KBM-7 (cell line): ENCODE data around the gene ZNF444.

Source experiments
- DNase-seq: peaks from one replicate; pipeline ENCODE4 v3.0.0-alpha.2; 2015
- in situ Hi-C: fragments of 300-500 bp; cut with MboI; formaldehyde crosslinking; loops from 2 replicates; pipeline ENCODE4 v1.14.3; 2020; ENCODE audit warnings: low sequenced_read_pairs, low pct_unique_long_range_greater_than_20kb, mixed read lengths

ZNF444 gene

DNA sequence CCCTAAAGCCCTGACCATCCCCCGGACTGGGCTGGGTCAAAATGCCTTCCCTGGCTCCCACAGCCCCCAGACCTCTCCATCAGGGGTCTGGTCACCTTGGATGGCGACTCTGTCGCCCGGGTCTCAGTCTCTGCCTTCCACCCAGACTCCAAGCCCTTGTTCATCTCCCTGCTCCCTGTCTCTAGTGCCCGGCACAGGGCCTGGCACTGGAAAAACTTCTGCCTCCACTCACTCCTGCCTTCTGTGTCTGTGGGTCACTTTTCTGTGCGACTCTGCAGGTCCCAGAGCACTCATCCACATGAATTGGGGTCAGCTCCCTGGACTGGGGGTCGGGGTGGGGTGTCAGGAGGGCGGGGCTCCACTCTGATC is 21.1 kb upstream of the ZNF444 start:
- in situ Hi-C loops, result no loop called here
- DNase-seq, result no peak

DNA sequence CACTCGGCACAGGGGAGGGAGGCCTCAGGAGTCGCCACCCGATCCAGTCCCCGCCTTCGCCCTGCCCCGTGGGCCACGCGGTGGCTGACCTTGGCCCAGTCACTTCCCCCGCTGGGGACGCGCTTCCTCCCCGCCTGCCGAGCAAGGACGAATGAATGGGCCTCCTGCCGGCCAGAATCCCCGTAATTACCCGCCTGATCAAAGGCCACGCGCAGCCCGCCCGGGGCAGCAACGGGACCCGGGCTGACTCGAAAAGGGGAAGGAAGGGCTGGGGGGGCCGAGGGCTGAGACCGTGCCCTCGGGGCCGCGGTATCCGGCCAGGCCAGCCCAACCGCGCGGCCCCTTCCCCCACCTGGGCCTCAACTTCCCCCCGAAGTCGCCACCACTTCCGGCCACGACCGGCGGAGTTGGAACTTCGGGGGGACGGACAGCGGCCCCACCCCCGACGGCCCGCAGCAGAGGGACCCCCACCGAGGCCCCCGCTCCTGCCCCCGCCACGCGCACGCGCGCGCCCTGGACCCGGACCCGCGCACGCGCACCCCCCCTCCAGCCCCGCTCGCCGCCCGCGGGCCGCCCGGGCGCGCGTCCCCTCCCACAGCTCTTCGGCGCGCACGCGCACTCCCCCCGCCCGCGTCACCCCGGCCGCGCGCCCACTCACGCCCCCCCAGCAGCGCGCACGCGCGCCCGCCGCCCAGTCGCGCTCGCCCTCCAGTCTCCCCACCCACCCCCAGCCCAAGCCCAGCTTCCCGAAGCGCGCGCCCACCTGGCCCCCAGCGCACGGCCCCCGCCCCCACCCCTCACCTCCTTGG is 20.5 kb upstream of the ZNF444 start:
- in situ Hi-C loops, result no loop called here
- DNase-seq, result peak; percentile 89

DNA sequence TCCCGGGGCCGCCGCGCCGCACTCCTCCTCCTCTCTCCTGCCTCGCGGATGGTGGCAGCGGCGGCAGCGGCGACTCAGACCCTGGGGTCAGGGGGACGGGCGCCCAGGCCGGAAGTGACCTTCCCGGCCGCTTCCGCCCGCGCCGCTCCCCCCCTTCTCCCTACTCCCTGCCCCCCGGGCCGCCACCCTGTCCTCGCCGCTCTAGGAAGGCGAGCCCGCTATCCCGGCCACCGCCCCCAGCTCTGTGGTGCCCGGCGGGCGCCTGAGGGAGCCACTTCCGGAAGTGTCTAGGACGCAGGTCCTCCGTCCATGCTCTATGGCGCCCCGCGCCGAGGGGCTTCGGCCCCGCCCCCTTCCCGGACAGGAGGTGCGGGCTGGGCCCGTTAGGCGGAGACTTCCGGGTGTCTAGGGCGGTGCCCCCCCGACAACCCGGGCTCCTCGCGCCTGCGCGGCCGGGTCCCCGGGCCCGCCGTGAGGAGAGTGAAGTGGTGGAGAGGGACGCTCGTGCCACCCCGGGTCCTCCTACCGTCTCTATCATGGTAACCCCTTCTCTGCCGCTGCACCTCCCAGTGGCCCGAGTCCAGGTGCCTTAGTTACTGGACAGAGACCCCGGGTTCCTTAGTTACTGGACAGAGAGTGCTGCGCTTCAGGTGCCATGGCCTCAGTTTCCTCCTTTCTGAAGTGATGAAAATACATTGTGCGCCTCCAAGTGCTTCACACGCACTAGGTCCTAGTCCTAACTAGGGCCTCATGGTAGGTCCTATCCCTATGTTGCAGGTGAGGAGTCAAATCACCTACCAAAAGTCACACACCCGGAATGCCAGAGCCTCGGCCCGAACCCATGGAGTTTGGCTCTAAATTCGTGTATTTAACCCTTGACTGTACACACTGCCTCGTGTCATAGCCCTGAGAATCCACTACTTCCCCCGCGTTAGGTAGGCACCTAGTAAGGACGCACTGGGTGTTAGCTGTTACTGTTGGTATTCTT is 19.6 kb upstream of the ZNF444 start, which contains the start of gene ZNF787:
Gene ZNF787, minus strand, starts transcription at position 116 of the 988 bp plus-strand sequence. CDS start 18,078 bp downstream, outside the sequence.
- peak; percentile 98 for DNase-seq
- in situ Hi-C loops, result no loop called here

DNA sequence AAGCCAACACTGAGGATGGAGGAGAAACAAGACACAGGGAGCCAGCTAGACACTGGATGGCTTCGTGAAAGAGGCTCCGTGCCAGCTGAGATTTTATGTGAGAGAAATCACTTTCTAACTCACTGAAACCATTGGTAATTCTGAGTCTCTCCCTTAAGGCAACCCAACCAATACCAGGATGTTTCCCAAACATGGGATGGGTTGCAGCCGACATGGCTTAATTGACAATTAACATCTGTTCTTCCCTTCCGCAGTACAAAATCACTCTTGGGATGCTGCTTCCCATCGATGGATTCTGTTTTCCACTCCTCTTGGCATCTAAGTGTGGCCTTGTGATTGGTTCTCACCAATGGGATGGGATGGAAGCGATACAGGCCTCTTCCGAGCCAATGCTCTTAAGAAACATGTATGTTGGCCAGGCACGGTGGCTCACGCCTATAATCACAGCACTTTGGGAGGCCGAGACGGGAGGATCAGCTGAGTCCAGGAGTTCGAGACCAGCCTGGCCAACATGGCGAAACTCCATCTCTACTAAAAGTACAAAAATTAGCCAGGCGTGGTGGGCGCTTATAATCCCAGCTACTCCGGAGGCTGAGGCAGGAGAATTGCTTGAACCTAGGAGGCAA is 17.7 kb upstream of the ZNF444 start:
- no peak for DNase-seq
- in situ Hi-C loops, result no loop called here

DNA sequence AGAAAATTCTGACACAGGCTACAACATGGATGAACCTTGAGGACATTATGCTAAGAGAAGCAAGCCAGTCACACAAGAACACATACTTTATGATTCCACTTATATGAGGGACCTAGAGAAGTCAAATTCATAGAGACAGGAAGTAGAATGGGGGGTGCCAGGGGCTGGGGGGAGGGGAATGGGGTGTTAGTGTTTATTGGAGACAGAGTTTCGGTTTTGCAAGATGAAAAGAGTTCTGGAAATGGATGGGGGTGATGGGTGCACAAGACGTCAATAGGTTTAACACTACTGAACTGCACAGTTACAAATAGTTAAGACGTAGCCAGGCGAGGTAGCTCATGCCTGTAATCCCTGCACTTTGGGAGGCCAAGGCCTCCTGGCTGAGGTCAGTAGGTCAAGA is 16.5 kb upstream of the ZNF444 start:
- in situ Hi-C loops, result no loop called here
- DNase-seq, result no peak

DNA sequence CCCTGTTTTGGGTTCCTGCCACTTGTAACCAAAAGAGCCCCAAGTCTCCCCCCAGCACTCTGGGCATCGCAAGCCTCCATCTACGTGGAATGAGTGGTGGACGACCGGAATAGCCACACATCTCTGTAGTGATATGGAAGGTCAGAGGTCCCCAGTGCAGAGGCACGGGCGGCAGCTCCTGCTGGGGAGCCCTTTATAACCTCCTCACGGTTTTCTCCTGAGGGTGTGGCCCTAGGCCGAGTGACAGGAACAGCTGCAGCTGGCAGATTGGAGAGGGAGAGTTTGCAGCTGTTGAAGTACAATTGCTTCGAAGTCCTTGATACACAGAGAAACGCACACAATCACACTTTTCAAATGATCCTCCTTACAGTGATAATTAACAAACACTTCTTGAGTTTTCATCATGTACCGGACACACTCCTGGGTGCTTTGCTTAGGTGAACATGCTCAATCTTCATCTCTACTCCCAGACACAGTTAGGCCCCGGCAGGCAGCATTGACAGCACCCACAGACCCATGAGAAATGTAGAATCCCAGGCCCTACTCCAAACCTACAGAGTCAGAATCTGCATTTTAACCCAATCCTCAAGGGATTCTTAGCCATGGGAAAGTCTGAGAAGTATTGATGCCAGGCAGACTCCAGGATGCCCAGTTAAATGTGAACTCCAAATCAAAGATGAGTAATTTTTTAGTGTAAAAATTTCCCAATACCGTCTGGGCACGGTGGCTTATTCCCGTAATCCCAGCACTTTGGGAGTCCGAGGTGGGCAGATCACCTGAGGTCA is 15.1 kb upstream of the ZNF444 start:
- in situ Hi-C loops, result no loop called here
- no peak for DNase-seq

DNA sequence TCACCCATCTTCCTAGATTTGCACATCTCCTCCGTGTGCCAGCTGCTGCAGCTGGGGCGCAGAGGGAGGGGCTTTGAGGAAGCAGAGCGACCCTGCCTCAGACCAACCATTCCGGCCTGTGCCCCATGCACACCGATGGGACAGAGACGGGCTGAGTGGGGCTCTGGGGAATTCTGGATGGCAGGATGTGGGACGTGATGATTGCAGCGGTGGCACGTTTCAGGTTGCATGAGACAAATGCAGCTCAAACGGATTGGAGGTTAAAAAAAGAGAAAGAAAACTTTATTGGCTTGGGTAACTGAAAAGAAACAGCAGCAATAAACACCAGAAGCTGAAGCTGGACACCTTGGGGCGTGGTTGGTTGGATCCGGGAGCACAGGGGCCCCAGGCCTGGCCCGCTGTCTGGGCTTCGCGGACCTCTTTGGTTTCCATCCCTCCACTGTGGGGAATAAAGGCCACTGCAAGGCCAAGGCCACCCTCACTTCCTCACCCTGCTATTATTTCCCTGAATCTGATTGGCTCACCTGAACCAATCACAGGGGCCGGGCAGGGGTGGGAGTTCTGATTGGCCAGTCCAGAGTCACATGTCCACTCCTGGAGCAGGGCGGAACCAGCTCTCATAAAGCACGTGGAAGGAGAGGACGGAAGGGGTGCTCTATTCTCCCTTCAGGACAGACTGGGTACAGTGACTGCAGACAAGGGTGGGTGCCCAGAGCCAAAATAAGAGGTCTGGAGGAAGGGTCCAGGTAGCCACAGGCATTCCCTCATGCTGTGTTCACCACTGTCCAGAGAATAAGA is 13.9 kb upstream of the ZNF444 start:
- no peak for DNase-seq
- in situ Hi-C loops, result no loop called here

DNA sequence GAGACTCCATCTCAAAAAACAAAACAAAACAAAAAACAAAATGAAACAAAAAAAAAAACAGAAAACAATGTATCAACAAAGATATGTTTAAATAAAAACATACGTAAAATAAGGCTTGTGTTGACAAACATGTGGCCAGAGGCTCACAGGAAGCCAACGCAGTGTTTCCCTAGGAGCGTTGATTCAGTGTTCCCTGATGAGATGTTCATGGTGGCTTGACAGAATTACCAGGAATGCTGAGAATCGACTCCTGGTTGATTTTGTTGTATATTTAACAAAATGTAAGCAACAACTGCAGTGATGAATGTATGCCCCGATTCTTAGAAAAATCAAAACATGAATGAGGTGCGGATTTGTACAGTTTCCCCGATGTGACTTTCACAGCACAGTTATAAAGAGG is 11.1 kb upstream of the ZNF444 start:
- in situ Hi-C loops, result no loop called here
- no peak for DNase-seq

DNA sequence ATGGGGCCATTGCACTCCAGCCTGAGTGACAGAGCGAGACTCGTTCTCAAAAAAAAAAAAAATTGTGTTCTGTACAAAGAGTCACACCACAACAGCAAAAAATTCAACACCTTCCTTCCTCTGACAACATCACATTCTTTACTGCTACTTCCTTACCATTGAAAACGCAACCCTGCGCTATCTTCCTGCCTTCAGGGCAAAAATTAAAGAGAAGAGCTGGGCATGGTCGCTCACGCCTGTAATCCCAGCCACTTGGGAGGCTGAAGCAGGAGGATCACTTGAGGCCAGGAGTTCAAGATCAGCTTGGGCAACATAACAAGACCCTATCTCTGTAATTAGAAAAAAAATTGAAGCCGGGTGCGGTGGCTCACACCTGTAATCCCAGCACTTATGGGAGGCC is 9.4 kb upstream of the ZNF444 start:
- in situ Hi-C loops, result no loop called here
- no peak for DNase-seq

DNA sequence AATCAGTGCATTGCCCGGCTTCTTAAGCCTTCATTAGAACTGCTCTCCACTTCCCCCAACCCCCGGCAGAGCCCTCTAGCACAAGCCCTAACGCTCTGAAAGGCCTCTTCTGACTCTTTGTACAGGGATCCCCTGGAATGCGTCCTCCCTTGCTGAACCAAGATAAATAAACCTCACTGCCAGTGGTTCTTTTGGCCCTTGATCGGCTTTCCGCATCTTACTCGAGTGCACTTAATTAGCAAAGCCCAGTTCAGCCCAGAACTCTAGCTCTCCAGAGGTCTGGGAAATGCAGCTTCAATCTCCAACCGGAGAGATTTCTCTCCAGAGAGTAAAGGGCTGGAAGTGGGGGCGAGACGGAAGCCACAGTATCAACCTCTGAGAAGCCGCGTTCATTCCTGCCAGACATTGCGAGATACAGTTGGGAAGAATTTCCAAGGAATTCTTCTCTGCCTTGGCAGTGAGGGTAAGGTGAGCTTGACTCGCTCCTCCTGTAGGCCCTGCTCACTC is 8.7 kb upstream of the ZNF444 start:
- no peak for DNase-seq
- in situ Hi-C loops, result no loop called here

DNA sequence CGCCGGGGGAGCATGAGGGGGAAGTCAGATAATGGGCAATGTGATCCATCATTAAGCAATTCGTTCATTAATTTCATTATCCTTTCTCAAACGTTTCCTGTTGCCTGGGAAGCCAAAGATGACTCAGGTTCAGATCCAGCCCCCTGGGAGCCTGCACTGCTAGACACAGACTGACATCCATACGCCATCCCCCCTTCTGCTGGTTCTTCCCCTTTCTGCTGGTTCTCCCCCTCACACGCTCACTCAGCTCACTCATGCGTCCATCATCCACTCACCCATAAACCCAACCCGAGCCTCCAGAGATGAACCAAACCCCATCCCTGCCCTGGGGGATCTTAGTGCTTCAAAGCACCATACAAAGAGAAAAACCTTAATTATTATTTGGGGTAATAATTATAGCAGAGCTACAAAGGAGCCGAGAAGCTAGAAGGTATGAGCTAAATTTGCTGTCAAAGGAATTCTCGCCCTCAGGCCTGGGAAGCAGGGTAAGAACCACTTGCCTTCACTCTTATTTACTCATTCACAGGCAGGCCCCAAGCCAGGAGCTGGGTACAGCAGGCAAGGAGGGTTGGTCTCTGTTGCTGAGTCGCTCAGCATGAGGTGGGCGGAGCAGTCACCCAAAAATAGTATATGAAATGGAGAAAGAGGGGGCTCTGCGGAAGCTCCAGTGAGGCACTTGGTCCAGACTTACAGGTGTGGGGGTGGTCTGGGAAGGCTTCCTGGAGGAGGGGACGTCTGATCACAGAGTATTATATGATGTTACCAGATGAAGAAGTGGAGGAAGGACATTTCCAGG is 7.0 kb upstream of the ZNF444 start:
- in situ Hi-C loops, result no loop called here
- peak; percentile 80 for DNase-seq

DNA sequence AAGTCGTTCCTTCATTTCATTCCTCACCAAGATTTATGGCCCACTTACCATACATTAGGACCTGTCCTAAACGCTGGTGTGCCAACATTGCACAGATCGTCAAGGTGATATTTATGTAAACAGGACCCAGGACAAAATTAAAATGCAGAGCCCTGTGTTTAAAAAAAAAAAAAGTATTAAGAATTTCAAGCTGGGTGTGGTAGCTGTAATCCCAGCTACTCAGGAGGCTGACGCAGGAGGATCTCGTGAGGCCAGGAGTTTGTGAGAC is 6.5 kb upstream of the ZNF444 start:
- in situ Hi-C loops, result no loop called here
- DNase-seq, result no peak

DNA sequence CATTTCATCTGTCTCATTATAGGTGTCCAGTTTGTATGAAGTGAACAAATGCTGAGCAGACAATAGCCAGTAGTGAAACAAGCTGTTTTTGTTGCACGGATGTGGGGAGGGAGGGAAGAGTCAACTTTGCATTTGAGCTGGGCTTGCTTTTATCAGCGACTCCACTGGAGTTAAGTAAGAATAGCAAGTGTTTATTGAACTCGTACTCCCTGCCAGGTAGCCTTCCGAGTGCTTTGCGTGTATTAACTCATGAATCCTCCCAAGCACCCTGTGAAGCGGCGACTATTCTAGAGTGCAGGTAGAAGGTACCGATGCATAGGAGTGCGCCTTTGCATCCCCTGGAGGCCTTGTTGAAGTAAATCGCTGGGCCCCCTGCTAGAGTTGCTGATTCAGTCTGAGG is 4.7 kb upstream of the ZNF444 start:
- in situ Hi-C loops, result no loop called here

DNA sequence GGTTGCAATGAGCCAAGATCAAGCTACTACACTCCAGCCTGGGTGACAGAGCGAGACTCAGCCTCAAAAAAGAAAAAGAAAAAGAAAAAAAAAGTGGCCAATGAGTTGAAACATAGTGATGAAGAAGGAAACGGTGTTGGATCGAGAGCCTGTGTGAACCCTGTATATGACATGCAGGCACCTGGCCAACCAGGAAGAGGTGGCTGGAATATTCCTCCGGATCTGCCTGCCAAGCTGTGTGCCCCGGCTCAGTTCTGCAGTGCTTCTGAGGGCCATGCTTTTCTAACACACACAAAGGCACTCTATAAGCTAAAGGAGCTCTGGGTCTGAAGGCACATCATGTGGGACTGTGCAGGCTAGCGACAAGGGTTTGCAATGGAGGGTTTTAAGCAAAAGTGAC is 3.7 kb upstream of the ZNF444 start:
- in situ Hi-C loops, result no loop called here
- no peak for DNase-seq

More for the DNA sequence above, 4.7 kb upstream of the ZNF444 start:
- no peak for DNase-seq

DNA sequence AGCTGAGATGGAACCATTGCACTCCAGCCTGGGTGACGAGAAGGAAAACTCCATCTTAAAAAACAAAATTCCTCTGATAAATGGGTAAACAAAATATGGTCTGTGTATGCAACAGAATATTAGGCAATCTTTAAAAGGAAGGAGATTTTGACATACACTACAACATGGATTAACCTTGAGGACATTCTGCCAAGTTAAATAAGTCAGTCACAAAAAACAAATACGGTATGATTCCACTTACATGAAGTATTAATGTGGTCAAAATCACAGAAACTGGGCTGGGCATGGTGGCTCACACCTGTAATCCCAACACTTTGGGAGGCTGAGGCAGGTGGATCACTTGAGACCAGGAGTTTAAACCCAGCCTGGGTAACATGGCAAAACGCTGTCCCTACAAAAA is 3.0 kb upstream of the ZNF444 start:
- in situ Hi-C loops, result no loop called here
- DNase-seq, result no peak

DNA sequence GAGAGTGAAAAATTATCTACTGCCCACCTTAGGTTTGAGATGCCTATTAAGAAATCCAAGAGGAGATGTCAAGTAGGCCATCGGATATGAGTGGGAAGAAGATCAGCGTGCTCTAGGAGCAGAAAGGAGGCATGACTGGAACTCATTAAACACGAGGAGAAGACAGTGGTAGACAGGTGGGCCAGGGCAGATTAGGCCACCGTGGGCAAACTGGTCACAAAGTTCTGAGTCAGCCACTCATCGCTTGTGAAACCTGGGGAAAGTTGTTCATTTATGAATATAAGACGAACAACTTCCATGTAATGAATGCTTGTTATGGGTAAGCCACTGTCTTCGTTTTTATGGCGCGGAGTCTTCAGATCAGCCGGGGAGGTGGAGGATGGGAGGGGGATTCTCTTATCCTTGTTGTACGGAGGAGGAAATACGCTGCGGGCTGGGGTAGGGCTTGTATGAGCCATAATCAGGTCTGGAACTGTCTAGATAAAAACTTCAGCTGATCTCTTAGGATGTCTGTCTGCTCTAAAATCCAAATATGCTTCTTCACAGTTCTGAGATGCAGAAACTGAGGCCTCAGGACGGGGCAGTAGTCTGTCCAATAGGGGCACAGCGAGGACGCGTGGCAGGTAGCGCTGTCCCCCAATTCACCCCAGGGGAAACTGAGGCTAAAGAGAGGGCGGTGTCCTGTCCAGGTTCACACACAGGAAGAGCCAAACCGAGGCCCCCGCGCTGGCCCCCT is 1.1 kb upstream of the ZNF444 start:
- peak; percentile 9 for DNase-seq
- in situ Hi-C loops, result no loop called here

DNA sequence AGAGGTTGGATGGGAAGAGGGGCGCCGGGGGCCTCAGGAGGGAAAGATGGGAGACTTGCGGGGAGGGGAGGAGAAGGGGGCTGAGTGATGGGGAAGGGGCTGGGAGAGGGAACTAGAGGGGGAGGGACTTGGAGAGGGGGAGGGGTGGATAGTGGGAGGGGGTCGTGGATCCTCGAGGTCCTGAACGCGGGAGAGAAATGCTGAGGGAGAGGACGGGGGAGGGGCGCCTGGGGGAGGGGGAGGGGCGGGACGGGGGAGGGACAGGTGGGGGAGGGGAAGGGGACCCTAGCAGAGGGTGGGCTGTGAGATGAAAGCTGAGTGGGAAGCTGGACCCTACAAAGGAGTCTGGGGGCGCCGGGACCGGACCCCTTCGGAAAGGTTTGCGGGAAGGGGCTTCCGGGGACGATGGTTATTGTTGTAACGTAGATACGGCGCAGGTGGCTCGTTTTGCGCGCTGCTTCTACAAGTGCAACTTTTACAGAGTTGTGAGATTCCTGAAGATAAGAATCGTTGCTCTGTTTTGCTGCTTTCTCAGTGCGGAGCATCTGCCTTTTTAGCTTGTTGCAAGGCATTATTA is 418 bp downstream of the ZNF444 start:
- DNase-seq, result no peak
- in situ Hi-C loops, result no loop called here
